Activated CD4-positive, alpha-beta T cell treated with anti-CD3 and anti-CD28 coated beads, Interleukin-2, amount 50 U/mL, for 24 hours (primary cell): Measurements from ENCODE around the gene PACC1.
A peak's percentile ranks its signal among the peaks of the same experiment; 100 is the strongest.

Experiments used
- DNase-seq, 2 donors: peaks; one replicate each; pipeline ENCODE4 v3.0.0-alpha.2; 2020; ENCODE audit warnings: low read depth in 1 of 2, low spot score in 1 of 2

PACC1 gene

GRCh38 chr1:212438831-212439237, 24.1 kb upstream of the PACC1 start:
- DNase-seq, result no peak

DNA sequence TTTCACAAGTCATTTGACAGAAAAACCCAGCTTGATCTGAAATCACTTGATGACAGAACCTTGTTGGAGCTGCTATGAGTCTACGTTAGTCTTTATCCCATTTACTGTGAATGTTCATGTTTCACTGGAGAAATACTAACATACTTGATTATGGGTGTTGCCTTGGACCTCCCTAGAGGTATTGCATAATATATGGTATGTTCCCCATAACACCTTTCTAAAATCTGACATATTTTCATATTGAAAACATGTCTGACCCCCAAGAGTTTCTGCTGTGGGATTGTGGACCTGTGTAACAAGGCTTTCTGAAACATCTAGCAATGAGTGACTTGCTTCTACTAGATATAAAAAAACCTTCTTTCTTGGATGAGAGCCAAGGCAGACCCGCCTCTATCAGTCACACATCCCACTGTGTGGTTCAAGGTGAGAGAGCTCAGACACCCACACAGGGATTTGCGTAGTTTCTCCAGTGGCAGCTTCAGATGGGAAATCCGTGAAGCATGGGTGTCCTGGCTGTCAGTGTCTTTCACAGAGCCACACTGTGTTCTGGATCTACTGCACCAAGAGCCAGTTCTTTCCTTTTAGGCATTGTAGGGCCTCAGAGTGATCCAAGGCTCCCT, 22.6 kb upstream of the PACC1 start:
- no peak for DNase-seq

DNA sequence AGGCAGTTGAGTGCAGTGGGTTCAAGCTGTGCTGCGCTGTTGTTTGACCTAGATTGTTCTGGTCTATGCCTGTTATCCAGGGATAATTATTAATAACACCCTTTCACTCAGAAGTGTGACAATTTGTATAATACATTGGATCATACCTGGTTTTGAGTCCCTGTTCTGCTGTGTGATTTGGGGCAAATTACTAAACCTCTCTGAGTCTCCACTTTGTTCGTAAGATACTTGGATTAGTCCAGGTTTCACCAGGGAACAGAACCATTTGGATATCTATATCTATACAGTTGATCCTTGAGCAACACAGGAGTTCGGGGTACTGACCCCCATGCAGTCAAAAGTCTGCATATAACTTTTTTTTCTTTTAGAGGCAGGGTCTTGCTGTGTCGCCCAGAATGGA, 20.3 kb upstream of the PACC1 start:
- DNase-seq, result no peak

- no peak for DNase-seq
Observed at GRCh38 chr1:212433577-212434462, 19.1 kb upstream of the PACC1 start.

DNA sequence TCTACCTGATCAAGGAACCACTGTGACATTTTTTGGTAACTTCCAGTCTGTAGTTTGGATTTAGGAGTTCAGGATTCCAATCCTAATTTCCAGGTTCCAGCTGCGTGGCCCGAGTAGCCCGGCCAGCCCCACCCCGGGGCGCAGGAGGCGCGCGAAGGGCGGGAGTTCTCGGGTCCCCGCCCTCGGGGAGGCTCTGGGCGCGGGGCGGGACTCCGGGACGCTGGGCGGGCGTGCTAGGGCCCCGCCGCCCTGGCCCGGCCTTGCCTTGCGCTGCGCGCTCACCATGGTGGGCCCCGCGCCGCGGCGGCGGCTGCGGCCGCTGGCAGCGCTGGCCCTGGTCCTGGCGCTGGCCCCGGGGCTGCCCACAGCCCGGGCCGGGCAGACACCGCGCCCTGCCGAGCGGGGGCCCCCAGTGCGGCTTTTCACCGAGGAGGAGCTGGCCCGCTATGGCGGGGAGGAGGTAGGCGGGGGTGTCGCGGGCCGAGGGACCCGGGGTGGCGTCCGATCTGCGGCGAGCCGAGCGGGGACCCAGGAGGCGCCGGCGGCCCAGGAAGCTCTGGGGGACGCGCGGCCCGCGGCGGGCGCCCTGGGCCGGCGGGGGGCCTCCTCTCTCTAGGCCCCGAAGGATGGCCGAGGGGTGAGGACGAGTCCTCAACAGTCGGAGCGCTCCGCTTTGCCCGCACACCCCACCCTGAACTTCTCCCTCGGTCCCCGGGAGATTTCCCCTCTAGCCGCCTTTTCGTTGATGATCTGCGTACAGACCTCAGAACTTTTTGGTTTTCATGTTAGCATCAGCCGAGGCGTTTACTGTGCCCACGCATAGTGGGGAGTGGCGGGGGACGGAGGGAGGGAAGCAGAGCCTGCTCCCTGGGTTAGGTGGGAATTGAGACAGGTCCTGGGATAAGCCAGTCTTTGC, 18.2 kb upstream of the PACC1 start, which contains the start of gene NENF:
Gene NENF (plus strand): TSS at position 260 of the 916 bp plus-strand sequence. CDS start 24 bp downstream, at position 284.
- DNase-seq, result peak; percentile 51 to 59

DNA sequence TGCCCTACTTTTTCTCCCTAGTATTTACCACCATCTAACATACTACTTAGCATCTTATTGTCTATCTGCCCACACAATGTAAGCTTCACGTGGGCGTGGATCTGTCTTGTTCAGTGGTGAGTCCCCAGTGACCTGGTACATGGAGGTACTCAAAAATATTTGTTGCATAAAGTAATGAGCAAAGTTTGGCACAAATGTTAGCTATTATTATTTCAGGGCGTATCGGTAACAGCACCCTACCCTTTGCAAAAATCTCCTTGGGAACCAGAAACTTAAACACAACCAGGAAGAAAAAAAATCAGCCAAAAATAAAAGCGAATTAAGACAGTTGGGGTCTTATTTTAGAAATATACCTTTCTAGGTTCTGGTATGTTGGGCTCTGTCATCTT, 17.6 kb upstream of the PACC1 start:
- no peak for DNase-seq

- DNase-seq, result no peak
Observed at GRCh38 chr1:212431644-212432043, 17.0 kb upstream of the PACC1 start.

- DNase-seq, result no peak
Observed at GRCh38 chr1:212430955-212431394, 16.3 kb upstream of the PACC1 start.

- DNase-seq, result no peak
Observed at GRCh38 chr1:212430416-212430815, 15.7 kb upstream of the PACC1 start.

GRCh38 chr1:212428496-212428895, 13.8 kb upstream of the PACC1 start:
- no peak for DNase-seq

GRCh38 chr1:212423879-212424278, 9.2 kb upstream of the PACC1 start:
- DNase-seq, result no peak

GRCh38 chr1:212421165-212421564, 6.5 kb upstream of the PACC1 start:
- DNase-seq, result no peak

GRCh38 chr1:212415107-212415841, 588 bp upstream of the PACC1 start:
- no peak for DNase-seq

DNA sequence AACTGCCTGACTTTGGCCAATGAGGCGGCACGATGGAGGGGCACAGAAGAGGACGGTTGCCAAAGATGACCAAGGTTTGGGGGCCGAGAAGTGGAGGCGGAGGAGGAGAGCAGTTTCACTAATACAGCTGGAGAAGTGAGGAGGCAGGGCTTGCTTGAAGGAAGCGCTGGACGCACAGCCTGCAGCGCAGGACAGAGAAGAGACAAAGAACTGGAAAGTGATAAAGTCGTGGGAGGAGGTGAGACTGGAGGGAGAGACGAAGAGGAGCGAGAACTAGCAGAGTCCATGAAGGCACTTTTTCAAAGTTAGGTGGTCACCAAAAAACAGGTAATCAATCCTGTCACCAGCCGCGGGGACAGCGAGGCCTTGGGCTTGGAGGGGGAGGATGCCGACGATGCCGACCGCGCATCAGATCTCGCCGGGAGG, 771 bp downstream of the PACC1 start:
- DNase-seq, result no peak

DNA sequence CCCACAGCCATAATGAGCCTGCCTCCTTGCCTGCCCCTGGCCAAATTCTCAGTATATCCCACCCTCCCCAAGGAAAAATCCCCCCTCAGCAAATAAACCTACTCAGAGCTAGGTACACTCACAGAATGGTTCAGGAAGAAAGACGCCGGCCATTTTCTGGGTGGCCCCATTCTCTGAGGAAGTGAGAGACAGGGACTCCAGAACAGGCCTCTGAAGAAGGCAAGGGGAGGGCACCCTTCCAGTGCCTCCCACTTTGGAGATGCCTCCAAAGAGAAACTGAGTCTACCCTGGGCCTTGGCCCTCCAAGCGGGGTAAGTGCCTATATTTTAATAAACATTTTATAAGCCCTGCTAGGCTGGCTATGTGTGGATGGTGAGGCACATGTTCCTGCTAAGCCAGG, 2.3 kb downstream of the PACC1 start:
- DNase-seq, result no peak

GRCh38 chr1:212410231-212410820, 4.4 kb downstream of the PACC1 start:
- no peak for DNase-seq

- no peak for DNase-seq
Observed at GRCh38 chr1:212402666-212403321, 11.9 kb downstream of the PACC1 start.

DNA sequence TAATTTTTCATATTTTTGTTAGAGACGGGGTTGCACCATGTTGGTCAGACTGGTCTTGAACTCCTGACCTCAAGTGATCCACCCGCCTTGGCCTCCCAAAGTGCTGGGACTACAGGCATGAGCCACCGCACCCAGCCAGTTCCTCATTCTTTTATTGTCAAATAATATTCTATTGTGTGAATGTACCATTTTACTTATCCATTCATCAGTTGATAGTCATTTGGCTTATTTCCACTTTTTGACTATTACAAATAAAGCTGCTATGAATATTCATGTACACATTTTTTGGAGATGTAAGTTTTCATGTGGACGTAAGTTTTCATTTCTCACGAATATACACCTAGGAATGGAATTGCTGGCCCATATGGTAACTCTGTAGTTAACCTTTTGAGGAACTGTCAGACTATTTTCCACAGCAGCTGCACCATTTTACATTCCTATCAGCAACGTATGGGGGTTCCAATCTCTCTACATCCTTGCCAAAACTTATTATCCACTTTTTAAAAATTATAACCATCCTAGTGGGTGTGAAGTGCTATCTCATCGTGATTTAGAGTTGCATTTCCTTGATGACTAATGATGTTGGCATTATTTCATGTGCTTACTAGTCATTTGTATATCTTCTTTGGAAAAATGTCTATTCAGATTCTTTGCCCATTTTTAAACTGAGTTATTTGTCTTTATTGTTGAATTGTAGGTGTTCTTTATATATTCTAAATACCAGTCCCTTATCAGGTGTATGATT, 12.7 kb downstream of the PACC1 start:
- DNase-seq, result no peak

DNA sequence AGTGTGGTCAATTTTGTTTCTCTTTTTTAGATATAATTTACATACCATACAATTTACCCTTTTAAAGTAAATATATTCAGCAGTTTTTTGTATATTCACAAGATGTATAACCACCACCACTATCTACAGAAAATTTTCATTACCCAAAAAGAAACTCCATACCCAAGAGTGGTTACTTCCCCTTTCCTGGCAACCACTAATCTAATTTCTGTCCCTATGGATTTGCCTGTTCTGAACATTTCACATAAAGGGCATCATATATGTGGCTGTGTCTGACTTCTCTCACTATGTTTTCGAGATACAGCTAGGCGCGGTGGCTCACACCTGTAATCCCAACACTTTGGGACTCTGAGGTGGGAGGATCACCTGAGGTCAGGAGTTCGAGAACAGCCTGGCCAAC, 13.6 kb downstream of the PACC1 start:
- DNase-seq, result no peak
